ENCODE data around the gene PLEKHA7.
A peak's percentile ranks its signal among the peaks of the same experiment; 100 is the strongest.

PLEKHA7 gene

GRCh38 chr11:16958833-16959232, 55.4 kb downstream of the PLEKHA7 start:
- Mint-ChIP-seq H3K9me3 (no peaks in the 10 kb centered on the region), H3K4me3 (no peak overlapping the region), H3K4me1 (ENCODE audit: low read depth) (peaks cover under 1% of the 10 kb centered on the region), H3K36me3 (ENCODE audit: low read depth) (no peaks in the 10 kb centered on the region), H3K27me3 (ENCODE audit: low read depth) (peaks cover 3% of the 10 kb centered on the region), H3K27ac (no peak overlapping the region)
- no peak for DNase-seq (ENCODE audit: low spot score)

- no peak for DNase-seq (ENCODE audit: low spot score)
- no peaks in the 10 kb centered on the region for H3K4me1 Mint-ChIP-seq (ENCODE audit: low read depth)
- no peaks in the 10 kb centered on the region for H3K36me3 Mint-ChIP-seq (ENCODE audit: low read depth)
- H3K27ac Mint-ChIP-seq = no peak overlapping the region
- H3K4me3 Mint-ChIP-seq = no peak overlapping the region
- H3K27me3 Mint-ChIP-seq (ENCODE audit: low read depth) = peaks cover 3% of the 10 kb centered on the region
- no peaks in the 10 kb centered on the region for H3K9me3 Mint-ChIP-seq
Observed at GRCh38 chr11:16956538-16957153, 57.6 kb downstream of the PLEKHA7 start.

GRCh38 chr11:16953663-16954062, 60.6 kb downstream of the PLEKHA7 start:
- Mint-ChIP-seq H3K4me1 (ENCODE audit: low read depth) (no peaks in the 10 kb centered on the region), H3K27me3 (ENCODE audit: low read depth) (peaks cover 6% of the 10 kb centered on the region), H3K9me3 (no peaks in the 10 kb centered on the region), H3K27ac (no peak overlapping the region), H3K4me3 (no peak overlapping the region), H3K36me3 (ENCODE audit: low read depth) (no peaks in the 10 kb centered on the region)
- no peak for DNase-seq (ENCODE audit: low spot score)

GRCh38 chr11:16946477-16947282, 67.5 kb downstream of the PLEKHA7 start:
- no peak overlapping the region for H3K4me3 Mint-ChIP-seq
- no peaks in the 10 kb centered on the region for H3K9me3 Mint-ChIP-seq
- H3K27ac Mint-ChIP-seq = no peak overlapping the region
- H3K36me3 Mint-ChIP-seq (ENCODE audit: low read depth) = no peaks in the 10 kb centered on the region
- no peak for DNase-seq (ENCODE audit: low spot score)
- peaks cover 3% of the 10 kb centered on the region for H3K27me3 Mint-ChIP-seq (ENCODE audit: low read depth)
- H3K4me1 Mint-ChIP-seq (ENCODE audit: low read depth) = no peaks in the 10 kb centered on the region

- Mint-ChIP-seq H3K9me3 (no peaks in the 10 kb centered on the region), H3K27ac (no peak overlapping the region), H3K27me3 (ENCODE audit: low read depth) (peaks cover 3% of the 10 kb centered on the region), H3K4me1 (ENCODE audit: low read depth) (no peaks in the 10 kb centered on the region), H3K36me3 (ENCODE audit: low read depth) (no peaks in the 10 kb centered on the region), H3K4me3 (no peak overlapping the region)
- peak; percentile 9 for DNase-seq (ENCODE audit: low spot score)
Observed at GRCh38 chr11:16945671-16946469, 68.3 kb downstream of the PLEKHA7 start.

- Mint-ChIP-seq H3K27ac (no peak overlapping the region), H3K9me3 (no peaks in the 10 kb centered on the region), H3K4me3 (no peak overlapping the region), H3K27me3 (ENCODE audit: low read depth) (no peaks in the 10 kb centered on the region), H3K36me3 (ENCODE audit: low read depth) (no peaks in the 10 kb centered on the region), H3K4me1 (ENCODE audit: low read depth) (no peaks in the 10 kb centered on the region)
- DNase-seq (ENCODE audit: low spot score) = no peak
Observed at GRCh38 chr11:16942911-16943310, 71.3 kb downstream of the PLEKHA7 start.

- H3K27ac Mint-ChIP-seq = no peak overlapping the region
- H3K27me3 Mint-ChIP-seq (ENCODE audit: low read depth) = no peaks in the 10 kb centered on the region
- no peaks in the 10 kb centered on the region for H3K4me1 Mint-ChIP-seq (ENCODE audit: low read depth)
- H3K4me3 Mint-ChIP-seq = no peak overlapping the region
- no peak for DNase-seq (ENCODE audit: low spot score)
- no peaks in the 10 kb centered on the region for H3K36me3 Mint-ChIP-seq (ENCODE audit: low read depth)
- H3K9me3 Mint-ChIP-seq = no peaks in the 10 kb centered on the region
Observed at GRCh38 chr11:16942342-16942741, 71.9 kb downstream of the PLEKHA7 start.

- Mint-ChIP-seq H3K27ac (no peak overlapping the region), H3K9me3 (no peaks in the 10 kb centered on the region)
- DNase-seq (ENCODE audit: low spot score) = no peak
Observed at GRCh38 chr11:16941935-16942334, 72.3 kb downstream of the PLEKHA7 start.

GRCh38 chr11:16938061-16938460, 76.2 kb downstream of the PLEKHA7 start:
- DNase-seq (ENCODE audit: low spot score) = no peak
- Mint-ChIP-seq H3K9me3 (no peaks in the 10 kb centered on the region), H3K27me3 (ENCODE audit: low read depth) (peaks cover 11% of the 10 kb centered on the region), H3K27ac (no peak overlapping the region), H3K36me3 (ENCODE audit: low read depth) (no peaks in the 10 kb centered on the region), H3K4me3 (no peak overlapping the region), H3K4me1 (ENCODE audit: low read depth) (no peaks in the 10 kb centered on the region)

More at GRCh38 chr11:16941935-16942334, 72.3 kb downstream of the PLEKHA7 start:
- Mint-ChIP-seq H3K4me1 (ENCODE audit: low read depth) (no peaks in the 10 kb centered on the region), H3K36me3 (ENCODE audit: low read depth) (no peaks in the 10 kb centered on the region), H3K27me3 (ENCODE audit: low read depth) (no peaks in the 10 kb centered on the region), H3K4me3 (no peak overlapping the region)

GRCh38 chr11:16936643-16937042, 77.6 kb downstream of the PLEKHA7 start:
- Mint-ChIP-seq H3K27ac (no peak overlapping the region), H3K4me3 (no peak overlapping the region), H3K27me3 (ENCODE audit: low read depth) (peaks cover 12% of the 10 kb centered on the region), H3K36me3 (ENCODE audit: low read depth) (no peaks in the 10 kb centered on the region), H3K4me1 (ENCODE audit: low read depth) (no peaks in the 10 kb centered on the region), H3K9me3 (no peaks in the 10 kb centered on the region)
- DNase-seq (ENCODE audit: low spot score) = no peak

- H3K4me3 Mint-ChIP-seq = no peak overlapping the region
- no peak for DNase-seq (ENCODE audit: low spot score)
- no peaks in the 10 kb centered on the region for H3K36me3 Mint-ChIP-seq (ENCODE audit: low read depth)
- no peak overlapping the region for H3K27ac Mint-ChIP-seq
- no peaks in the 10 kb centered on the region for H3K9me3 Mint-ChIP-seq
- no peaks in the 10 kb centered on the region for H3K4me1 Mint-ChIP-seq (ENCODE audit: low read depth)
- peaks cover 12% of the 10 kb centered on the region for H3K27me3 Mint-ChIP-seq (ENCODE audit: low read depth)
Observed at GRCh38 chr11:16935518-16936302, 78.5 kb downstream of the PLEKHA7 start.

- no peak overlapping the region for H3K4me3 Mint-ChIP-seq
- H3K4me1 Mint-ChIP-seq (ENCODE audit: low read depth) = no peaks in the 10 kb centered on the region
- no peaks in the 10 kb centered on the region for H3K36me3 Mint-ChIP-seq (ENCODE audit: low read depth)
- H3K27me3 Mint-ChIP-seq (ENCODE audit: low read depth) = peaks cover 18% of the 10 kb centered on the region
- H3K27ac Mint-ChIP-seq = no peak overlapping the region
- no peak for DNase-seq (ENCODE audit: low spot score)
- H3K9me3 Mint-ChIP-seq = no peaks in the 10 kb centered on the region
Observed at GRCh38 chr11:16933756-16934603, 80.2 kb downstream of the PLEKHA7 start.

GRCh38 chr11:16933291-16933690, 80.9 kb downstream of the PLEKHA7 start:
- Mint-ChIP-seq H3K9me3 (no peaks in the 10 kb centered on the region), H3K36me3 (ENCODE audit: low read depth) (no peaks in the 10 kb centered on the region), H3K4me3 (no peak overlapping the region), H3K4me1 (ENCODE audit: low read depth) (no peaks in the 10 kb centered on the region), H3K27ac (no peak overlapping the region), H3K27me3 (ENCODE audit: low read depth) (peaks cover 19% of the 10 kb centered on the region)
- DNase-seq (ENCODE audit: low spot score) = no peak
